HG02885 (cell line): ENCODE data around the gene TRIP6.

Experiments used
- ATAC-seq: cut with Tn5 transposase; IDR thresholded peaks from one replicate; pipeline ENCODE4 v1.9.1; 2021; ENCODE audit warnings: mild to moderate bottlenecking; ENCODE audit not compliant: unreplicated experiment, poor library complexity

TRIP6 gene

DNA sequence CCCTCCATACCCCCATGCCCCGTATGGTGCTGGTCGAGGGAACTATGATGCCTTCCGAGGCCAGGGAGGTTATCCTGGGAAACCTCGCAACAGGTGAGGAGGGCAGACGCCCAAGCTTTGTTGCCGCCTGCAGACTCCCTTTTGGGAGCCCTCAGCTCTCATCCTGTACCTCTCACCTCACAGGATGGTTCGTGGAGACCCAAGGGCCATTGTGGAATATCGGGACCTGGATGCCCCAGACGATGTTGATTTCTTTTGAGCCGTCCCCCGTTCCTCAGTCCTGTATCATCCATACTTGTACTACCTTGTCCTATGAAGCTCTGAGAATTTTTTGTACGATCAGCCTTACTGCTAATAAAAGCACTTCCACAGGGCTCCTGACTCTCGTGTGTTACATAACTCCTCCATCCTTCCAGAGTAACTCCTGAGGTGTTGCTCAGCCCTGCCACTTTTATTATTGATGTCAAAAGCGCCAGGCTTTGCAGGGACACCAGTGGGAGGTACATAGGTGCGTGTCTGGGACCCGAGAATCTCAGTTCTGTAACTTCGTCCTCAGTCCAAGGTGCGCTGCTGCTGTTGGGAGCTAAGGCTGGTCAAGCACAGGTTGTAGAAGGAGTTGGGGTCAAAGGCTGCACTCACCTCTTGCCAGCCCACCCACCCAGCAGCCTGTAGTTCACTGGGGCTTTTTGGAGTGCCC is 21.3 kb downstream of the TRIP6 start:
- no peak for ATAC-seq

- ATAC-seq, result peak; percentile 31
Measured at GRCh38 chr7:100888988-100889750, 22.0 kb downstream of the TRIP6 start, which contains the start of gene UFSP1. UFSP1 (minus strand) TSS chr7:100889715; CDS start chr7:100889271, 444 bp downstream.

DNA sequence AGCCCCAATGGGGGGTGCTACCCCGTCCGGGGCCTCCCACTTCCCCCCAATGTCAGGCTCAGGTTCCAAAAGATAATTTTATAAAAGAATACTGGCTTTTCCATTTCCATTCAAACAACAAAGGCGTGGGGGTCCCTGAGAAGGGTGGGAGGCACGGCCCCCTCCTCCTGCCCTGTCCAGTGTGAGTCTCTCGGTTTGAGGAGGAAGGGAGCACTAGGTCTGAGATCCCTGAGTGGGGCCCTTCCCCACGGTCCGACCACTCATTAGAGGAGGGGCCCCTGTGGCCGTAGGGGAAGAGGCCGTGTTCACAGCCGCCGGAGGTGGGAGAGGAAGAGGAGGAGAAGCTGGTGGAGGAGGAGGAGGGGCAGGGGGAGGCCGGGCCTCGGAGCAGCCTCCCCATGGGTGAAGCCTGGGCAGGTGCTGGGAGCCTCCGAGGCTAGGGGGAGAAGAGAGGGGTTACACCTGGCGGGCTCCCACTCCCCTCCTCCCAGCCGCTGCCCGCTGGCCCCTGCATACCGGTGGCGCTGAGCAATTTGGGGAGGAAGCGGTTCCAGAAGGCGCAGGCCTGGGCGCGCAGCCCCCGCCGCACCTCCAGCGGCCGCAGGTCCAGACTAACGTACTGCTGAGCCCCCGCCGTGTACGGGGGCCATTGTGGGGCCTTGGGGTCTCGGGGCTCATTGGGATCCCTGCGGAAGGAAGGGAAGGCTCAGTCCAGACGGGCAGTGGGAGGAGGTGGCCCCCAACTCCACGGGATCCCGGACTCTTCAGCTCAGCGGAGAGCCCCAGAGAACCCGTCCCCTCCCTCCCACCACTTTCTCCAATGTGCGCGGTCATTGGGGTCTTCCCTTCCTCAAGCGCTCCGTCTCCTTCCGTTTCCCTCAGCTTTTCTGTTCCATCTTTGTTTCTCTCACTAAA is 23.7 kb downstream of the TRIP6 start:
- ATAC-seq, result no peak

- no peak for ATAC-seq
Measured at GRCh38 chr7:100891568-100892247, 24.5 kb downstream of the TRIP6 start.

GRCh38 chr7:100892364-100893317 is 25.5 kb downstream of the TRIP6 start:
- ATAC-seq, result no peak

GRCh38 chr7:100893318-100893895 is 26.2 kb downstream of the TRIP6 start:
- no peak for ATAC-seq

GRCh38 chr7:100893910-100894721 is 26.9 kb downstream of the TRIP6 start:
- ATAC-seq, result no peak

DNA sequence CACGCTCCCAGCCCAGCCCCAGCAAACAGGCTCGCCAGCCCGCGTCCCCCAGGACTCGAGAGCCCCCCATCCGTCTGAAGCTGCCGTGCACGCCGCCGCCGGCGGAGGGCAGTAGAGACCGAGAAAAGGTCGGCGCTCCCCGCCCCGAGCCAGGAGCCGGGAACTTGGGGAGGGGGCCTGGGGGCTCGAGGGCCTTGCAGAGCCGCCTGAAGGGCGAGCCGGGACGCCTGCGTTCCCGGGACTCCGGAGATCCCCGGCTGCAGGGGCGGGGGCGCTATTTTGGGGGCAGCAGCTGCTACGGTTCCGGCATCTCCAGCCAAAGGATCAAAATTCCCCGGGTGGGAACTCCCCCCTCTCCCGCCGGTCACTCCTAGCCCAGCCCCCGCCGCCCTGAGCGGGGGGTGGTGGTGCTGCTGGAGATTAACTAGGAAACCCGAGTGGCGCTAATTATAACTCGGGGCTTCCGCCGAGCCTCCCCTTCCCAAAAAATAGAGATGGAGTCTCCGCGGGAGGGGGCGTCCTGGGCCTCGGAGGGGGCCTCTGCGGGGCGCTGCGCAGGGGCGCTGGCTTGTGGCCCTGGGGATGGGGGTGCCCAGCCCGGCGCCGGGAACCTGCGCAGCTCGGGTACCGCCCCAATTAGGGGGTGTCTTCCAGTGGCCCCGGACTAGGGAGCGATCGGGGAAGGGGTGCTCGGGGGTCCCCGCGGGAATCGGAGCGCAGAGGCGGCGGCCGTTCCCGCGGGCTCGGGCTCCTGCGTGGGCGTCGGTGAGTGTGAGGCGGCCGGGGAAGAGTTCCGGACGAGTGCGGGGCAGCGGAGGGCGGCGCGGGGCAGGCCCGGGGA is 27.9 kb downstream of the TRIP6 start:
- no peak for ATAC-seq

DNA sequence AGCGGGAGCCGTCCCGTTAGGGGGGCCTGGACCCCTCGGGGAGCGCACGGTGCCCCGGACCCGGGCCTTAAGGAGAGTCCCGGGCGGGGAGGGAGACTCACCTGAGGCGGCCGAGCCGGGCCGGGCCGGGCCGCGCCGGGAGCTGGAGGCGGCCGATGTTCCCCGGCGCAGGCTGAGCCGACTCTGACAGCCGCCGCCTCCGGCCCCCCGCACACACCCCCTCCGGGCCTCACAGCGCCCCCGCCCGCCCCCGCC is 28.4 kb downstream of the TRIP6 start, which contains the start of gene ACHE:
Gene ACHE, minus strand, starts transcription at position 188 of the 255 bp plus-strand sequence. CDS start 1,656 bp downstream, outside the sequence.
- ATAC-seq, result no peak

GRCh38 chr7:100895956-100896731 is 29.0 kb downstream of the TRIP6 start:
- no peak for ATAC-seq

GRCh38 chr7:100896732-100897608 is 29.8 kb downstream of the TRIP6 start:
- ATAC-seq, result no peak

DNA sequence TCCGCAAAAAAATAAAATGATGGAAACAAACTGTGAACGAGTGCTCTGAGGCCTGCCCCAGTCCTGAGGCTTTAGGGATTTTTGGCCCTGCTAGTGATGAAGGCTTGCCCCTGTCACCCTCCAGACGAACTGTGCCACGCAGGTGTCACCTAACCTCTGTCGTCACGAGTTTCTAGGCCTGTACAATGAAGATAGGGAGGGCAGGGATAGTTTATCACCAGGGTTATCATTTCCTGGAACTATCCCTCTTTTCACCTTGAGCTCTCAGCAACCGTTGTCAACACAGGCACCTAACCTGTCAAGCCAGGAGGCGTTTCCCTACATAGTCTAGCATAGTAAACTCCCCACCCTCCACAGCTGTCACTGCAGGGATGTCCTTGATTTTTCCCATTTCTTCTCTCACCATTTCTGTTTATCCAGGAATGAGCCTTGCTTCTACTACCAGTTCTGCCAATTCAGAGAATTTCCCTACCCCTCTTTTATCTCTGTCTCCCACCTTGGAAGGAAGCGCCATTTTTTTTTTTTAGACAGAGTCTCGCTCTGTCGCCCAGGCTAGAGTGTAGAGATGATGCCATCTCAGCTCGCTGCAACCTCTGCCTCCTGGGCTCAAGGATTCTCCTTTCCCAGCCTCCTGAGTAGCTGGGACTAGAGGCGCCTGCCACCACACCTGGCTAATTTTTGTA is 30.7 kb downstream of the TRIP6 start:
- no peak for ATAC-seq

DNA sequence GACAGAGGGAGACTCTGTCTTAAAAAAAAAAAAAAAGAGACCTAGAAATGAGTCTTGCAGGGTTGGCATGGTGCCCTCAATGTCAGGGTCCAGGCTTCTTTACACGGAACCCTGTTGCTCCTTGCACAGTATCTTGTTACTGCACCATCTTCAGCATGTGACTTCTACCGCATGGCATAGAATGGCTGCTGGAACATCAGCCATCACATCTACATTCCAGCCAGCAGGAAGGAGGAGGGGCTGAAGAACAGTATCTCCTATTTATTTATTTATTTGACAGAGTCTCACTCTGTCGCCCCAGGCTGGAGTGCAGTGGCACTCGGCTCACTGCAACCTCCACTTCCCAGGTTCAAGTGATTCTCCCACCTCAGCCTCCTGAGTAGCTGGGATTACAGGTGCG is 32.2 kb downstream of the TRIP6 start:
- ATAC-seq, result no peak

- no peak for ATAC-seq
Measured at GRCh38 chr7:100900978-100901377, 33.8 kb downstream of the TRIP6 start.

GRCh38 chr7:100901921-100902332 is 34.7 kb downstream of the TRIP6 start:
- no peak for ATAC-seq
